Activated CD4-positive, CD25-positive, alpha-beta regulatory T cell treated with anti-CD3 and anti-CD28 coated beads, Interleukin-2, amount 50 U/mL, for 16 hours (primary cell): ENCODE measurements around the gene SCYGR6.
"Not testable (repeated sequence)": the region's sequence is repeated elsewhere in the genome, so short reads cannot be mapped to it uniquely, and the experiment has no call there.

Source experiments
- DNase-seq: peaks from one replicate; pipeline ENCODE4 v3.0.0-alpha.2; 2020; ENCODE audit warnings: low read depth, low spot score

The SCYGR6 gene

DNA sequence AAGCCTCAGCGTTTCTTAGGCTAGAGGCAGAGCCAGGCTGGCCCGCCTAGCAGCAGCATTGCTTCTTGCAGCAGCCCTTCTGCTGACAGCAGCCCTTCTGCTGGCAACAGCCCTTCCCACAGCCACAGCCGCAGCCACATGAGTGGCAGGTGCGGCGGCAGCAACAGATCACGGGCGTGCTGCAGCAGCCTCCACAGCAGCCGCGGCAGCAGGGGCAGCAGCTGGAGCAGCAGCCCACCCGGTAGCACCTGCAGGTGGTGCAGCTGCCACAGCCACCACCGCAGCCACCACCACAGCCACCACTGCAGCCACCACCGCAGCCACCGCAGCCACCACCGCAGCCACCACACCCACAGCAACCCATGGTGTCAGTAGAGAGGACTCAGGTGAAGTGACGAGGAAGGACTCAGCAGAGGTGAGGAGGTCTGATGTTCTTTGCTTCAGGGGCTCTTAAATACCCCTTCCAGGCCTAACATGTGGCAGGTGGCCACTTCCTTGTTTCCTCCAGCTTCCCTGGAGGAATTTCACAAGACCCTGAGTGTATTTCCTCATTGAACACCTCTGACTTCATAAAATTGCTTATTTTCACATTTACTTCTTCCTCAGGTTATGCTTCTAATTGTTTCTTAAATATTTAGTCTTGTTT, at the start of gene SCYGR6:
TSS of gene SCYGR6 (minus strand) at position 364 of the 646 bp plus-strand sequence. CDS start at position 364, 0 bp downstream.
- no peak for DNase-seq

DNA sequence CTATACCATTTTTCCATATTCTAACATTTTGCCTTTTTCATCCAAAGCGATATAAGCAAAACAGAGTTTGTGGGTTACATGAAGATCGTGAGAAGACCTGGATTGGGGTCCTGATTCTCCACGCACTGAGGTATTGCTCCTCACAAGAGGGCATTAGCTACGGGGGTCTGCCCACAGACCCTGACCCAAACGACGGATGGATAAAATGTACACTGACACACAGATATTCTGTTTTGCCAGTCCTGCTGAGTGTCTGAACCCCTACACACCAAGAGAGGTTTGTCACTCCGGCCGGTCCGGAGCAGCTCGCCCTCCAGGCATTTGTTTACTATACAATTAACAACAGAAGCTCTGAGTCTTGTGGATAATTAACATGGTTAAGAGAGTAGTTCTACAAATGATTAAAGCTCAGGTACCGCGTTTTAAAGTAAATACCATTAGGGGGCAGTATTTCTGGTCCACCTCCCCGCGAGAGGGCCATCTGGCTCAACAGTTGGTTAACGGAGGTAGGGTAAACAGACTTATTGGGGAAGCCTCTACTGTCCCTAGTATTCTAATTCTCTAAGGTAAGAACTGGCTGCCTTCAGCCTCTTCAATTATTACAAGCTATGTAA, 49.6 kb upstream of the SCYGR6 start:
- DNase-seq: no peak

DNA sequence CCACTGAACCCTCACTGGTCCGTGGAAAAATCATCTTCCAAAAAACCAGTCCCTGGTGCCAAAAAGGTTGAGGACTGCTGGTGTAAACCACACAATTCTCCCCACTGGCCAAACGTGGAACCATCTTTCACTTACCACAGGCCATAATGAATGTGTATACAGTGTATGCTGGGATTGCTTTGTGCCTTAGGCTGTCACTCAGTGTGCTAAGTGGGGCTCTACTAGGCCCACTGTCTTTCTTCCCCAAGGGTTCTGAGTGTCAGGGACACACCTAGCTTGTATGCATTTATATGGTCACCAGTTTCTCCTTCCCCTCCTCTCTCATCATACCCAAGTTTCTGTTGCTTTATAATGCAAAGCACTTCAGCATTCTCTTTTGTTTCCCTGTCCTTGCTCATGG, 48.4 kb upstream of the SCYGR6 start:
- no peak for DNase-seq

DNA sequence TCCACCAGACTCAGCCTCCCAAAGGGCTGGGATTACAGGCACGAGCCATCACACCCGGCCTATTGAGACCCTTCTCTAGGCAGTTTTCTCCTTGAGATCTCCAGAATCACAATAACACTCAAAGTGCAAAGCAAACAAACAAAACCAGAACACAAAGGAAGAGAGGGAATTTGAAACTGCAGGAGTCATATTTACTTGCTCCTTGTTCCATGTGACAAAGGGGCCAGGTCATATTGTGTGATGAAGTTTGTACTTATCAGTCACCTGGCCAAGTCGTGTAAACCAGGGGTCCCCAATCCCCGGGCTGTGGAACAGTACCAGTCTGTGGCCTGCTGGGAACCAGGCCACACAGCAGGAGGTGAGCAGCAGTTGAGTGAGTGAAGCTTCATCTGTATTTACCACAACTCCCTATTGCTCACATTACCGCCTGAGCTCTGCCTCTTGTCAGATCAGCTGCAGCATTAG, 47.7 kb upstream of the SCYGR6 start:
- DNase-seq: no peak

GRCh38 chr2:227767830-227768229, 43.3 kb upstream of the SCYGR6 start:
- no peak for DNase-seq

DNA sequence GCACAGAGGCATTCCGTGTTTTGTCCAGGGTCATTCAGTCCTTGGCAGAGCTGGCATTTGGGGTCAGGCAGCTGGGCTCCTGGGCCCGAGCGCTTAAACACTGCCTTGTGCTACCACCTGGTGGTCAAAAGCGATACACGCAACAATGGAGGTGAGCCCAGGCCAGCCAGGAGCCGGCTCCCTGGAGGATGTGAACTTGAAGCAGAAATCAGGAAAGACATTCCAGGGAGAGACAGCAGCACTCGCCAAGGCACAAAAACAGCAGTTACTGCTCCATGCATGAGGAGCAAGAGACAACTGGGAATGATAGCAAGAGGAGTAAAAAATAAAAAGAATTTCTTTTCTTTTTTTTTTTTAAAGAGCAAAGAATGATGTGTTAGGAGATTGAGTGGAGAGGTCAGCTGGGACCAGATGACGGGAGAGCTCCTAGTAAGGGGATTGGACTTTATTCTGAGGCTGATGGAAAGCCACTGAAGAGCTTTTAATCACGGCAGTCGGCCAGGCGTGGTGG, 41.9 kb upstream of the SCYGR6 start:
- DNase-seq: peak; percentile 26

DNA sequence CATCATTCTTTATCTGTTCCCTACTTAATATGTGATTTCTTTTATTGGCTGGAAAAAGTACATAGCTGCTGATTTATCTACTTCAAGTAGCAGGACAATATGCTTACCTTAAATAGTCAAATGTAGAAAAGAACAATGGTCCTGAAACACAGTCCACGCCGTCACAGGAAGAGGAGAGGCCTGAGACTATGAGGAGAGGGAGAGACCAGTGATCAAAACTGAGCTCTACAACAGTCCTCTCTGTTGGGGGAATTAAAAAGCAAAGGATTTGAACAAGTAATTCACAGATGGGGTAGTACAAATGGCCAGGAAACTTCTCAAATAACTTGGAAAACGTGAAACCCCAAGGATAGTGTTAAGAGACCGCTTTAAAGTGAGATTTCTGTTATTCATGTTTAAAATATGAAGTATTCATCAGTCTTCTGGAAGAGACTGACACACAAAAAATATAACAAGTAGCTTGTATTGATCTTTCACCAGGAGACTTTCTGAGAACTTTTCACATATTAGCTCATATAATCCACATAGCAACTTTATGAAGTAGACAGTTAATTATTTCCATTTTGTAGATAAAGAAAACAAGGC, 41.3 kb upstream of the SCYGR6 start:
- no peak for DNase-seq

DNA sequence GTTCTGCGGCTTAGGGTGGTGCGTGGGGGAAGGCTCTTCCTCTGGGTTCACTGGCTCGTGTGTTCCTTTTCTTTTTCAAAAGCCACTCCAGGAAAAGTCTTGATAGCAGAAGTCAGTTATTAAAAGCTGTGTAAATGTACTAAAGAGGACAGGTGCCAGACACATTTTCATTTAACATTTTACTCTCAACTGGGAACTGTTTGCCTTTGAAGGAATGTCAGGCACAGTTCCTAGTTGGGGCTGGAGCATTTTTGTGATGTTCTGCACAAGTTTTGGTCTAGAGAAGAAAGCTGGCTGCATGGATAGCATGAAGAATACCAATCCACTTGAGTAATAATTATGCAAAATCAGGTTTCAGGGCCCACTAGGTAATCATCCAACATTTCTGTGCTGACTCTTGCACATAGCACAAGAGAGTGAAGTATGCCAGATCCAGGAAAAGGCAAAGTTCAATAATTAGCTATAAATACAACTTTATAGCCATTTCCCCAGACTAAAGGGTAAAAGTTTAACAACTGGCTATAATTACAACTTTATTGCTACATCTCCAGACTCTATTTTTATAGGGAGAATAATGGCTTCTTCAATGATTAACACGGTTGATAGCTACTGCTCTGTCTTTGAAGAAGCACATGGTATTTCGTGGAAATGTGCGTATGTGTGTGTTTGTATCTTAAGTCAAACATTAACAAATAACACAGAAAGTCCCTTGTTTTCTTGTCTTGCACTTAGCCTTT, 37.4 kb upstream of the SCYGR6 start:
- no peak for DNase-seq

DNA sequence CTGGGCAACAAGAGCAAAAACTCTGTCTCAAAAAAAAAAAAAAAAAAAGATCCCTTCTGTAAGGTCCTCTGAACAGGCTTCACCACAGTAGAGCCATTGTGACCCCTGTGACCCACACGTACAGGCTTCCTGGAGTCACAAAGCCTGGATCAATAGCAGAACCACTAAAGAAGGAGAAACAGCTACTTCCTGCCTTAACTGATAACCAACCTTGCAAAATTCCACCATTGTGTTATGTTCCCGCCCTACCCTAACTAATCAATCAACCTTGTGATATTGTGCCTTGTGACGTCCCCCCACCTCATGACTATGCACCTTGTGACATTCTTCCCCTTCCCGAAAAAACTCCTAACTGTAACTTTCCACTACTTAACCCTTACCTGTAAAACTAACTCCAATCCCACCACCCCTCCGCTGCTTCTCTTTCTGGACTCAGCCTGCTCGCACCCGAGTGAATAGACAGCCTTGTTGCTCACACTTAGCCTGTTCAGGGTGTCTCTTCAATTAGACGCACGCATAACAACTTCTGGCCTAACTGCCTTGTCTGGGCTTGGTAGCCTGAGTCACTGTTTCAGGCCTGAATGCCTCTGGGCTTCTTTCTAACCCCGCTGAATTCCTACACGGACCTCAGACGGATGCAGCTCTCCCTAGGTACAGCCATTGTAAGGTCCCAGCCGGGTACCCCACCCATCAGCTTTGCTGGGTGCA, 35.0 kb upstream of the SCYGR6 start:
- no peak for DNase-seq

- not testable (repeated sequence) for DNase-seq
These were observed 31.7 kb upstream of the SCYGR6 start for GRCh38 chr2:227756261-227756660.

DNA sequence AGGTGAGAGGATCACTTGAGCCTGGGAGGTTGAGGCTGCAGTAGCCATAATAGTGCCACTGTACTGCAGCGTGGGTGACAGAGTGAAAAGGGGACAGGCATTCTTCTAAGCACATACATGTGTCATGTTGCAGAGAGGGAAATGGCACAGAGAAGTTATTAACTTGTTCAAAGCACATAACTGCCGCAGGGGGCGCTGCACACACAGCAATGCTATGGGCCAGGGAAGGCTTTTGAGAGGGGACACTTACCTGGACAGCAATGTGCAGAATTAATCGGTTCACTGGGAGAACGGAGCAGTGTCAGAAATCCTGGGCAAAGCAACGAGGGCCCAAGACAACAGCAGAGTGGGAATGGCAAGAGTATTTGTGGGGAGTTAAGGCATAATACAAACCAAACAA, 23.5 kb upstream of the SCYGR6 start:
- DNase-seq: no peak

- DNase-seq: no peak
These were observed 21.0 kb upstream of the SCYGR6 start, which contains the start of gene SCYGR8 for GRCh38 chr2:227745594-227745993. Gene SCYGR8, plus strand, starts transcription at chr2:227745894. Its CDS starts 0 bp downstream, at chr2:227745894.

GRCh38 chr2:227740705-227741104, 16.1 kb upstream of the SCYGR6 start:
- not testable (repeated sequence) for DNase-seq

- no peak for DNase-seq
These were observed 14.8 kb upstream of the SCYGR6 start for GRCh38 chr2:227739351-227739750.

- DNase-seq: no peak
These were observed 3.5 kb upstream of the SCYGR6 start, which contains the start of gene SCYGR7 for GRCh38 chr2:227728035-227728434. Gene SCYGR7, plus strand, starts transcription at chr2:227728335. Its CDS starts 0 bp downstream, at chr2:227728335.

GRCh38 chr2:227722821-227723220, 1.7 kb downstream of the SCYGR6 start:
- not testable (repeated sequence) for DNase-seq

- DNase-seq: no peak
These were observed 3.9 kb downstream of the SCYGR6 start for GRCh38 chr2:227720680-227721079.

DNA sequence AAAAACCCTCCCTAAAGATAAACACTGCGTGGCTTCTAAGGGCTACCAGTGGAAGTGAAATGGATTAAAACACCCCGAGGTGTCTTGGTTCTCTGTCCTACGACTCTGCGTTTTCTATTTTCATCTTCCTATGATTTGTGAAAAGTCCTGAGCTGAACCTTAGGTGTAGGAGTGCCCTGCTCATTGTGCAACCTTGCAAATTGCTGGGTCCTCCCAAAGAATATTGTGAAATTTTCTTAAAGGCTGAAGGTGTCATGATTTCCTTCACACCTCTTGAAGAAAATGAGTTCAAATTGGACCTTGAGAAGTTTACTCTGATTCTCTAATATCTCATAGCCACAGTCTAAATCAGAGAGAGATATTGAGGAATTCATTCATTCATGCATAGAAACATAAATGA, 4.9 kb downstream of the SCYGR6 start:
- DNase-seq: no peak

DNA sequence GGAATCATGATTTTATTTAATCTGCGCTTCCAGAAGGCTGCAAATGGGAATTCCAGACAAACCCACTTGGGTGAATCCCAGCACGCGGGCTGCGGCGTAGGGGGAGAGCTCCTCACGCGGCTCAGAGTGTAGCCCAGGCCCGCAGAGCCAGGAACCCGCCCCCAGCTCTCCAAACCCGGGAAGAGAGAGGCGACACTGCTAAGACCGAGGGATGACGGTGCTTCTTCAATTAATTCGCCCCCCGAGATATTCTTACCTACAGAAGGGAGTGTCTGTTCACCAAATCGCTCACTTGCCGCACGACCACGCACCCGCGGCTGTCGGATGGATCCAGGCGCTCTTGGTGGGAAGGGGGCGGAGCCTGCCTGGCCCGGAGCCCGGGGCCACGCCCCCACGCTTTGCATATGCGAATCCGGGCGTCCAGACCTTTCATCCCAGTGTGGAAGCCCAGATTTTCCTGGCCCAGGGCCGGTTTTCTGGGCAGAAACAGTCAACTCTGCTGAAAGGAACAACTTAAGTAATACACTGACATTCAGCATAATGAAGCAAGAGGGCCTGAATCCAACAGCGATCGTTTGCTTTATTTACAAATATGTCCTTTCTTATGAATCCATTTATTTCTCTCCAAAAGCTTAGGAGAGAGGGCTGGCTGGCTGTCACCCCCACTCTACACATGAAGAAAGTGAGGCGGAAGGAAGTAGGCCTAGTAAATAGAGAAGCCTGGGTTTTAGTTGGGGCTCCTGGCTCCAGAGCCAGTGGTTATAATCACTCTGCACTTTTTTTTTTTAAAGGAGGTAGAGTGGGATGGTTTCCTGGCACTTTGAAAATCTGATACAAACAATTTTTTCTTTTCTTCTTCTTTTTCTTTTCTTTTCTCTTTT, 6.6 kb downstream of the SCYGR6 start, which contains the start of gene SLC19A3:
TSS of gene SLC19A3 (minus strand) at position 342 of the 881 bp plus-strand sequence. CDS start 15,710 bp downstream, outside the sequence.
- no peak for DNase-seq

DNA sequence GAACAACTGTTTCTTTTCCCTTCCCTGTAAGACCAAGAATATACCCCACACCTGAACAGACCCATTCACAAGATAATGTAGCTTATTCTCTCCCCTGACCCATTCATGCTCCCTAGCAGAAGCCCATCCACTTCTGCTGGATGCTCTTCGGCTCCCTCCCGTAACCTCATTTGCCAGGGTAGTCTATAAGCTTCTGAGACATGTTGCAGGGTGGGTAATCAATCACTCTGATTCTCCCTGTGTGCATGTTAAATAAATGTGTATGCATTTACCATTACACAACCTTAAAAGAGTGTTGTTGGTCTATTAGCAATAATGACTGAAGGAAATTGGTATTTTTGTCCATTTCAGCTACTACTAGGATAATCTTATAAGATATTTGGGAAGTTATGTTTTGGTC, 8.1 kb downstream of the SCYGR6 start:
- no peak for DNase-seq
